ENCODE measurements around the gene ROBO3.

DNA sequence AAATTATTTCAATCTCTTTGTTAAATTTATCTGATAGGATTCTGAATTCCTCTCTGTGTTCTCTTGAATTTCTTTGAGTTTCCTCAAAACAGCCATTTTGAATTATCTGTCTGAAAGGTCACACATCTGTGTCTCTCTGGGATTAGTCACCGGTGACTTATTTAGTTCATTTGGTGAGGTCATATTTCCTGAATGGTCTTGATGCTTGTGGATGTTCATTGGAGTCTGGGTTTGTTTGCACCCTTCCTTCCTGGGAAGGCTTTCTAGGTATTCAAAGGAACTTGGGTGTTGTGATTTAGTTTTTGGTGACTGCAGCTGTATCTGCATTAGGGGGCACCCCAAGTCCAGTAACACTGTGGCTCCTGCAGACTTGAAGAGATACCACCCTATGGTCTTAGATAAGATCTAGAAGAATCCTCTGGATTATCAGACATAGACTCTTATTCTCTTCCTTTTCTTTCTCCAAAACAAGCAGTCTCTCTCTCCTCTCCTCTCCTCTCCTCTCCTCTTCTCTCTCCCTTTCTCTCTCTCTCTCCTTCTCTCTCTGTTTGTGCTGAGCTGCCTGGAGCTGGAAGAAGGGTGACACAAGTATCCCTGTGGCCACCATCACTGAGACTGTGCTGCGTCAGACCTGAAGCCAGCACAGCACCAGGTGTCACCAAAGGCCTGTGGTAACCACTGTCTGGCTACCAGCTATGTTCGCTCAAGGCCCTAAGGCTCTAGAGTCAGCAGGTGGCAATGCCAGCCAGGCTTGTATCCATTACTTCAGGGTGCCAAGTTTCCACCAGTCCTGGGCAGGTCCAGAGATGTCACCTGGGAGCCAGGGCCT lies 50.5 kb downstream of the ROBO3 start:
- TF ChIP-seq, protein P1, sequence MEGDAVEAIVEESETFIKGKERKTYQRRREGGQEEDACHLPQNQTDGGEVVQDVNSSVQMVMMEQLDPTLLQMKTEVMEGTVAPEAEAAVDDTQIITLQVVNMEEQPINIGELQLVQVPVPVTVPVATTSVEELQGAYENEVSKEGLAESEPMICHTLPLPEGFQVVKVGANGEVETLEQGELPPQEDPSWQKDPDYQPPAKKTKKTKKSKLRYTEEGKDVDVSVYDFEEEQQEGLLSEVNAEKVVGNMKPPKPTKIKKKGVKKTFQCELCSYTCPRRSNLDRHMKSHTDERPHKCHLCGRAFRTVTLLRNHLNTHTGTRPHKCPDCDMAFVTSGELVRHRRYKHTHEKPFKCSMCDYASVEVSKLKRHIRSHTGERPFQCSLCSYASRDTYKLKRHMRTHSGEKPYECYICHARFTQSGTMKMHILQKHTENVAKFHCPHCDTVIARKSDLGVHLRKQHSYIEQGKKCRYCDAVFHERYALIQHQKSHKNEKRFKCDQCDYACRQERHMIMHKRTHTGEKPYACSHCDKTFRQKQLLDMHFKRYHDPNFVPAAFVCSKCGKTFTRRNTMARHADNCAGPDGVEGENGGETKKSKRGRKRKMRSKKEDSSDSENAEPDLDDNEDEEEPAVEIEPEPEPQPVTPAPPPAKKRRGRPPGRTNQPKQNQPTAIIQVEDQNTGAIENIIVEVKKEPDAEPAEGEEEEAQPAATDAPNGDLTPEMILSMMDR (IDR thresholded peaks at IDR 0.05; ENCODE audit: control extremely low read depth in 1 of 3, insufficient read depth in 1 of 3, low read depth in 1 of 3, low read length in 3 of 3): no peak
- no peak for TF ChIP-seq ASH2L (IDR thresholded peaks at IDR 0.05; ENCODE audit: low read length)
- no peak for TF ChIP-seq POLR2A (IDR thresholded peaks at IDR 0.05; ENCODE audit: control extremely low read depth in 1 of 2, low read depth in 2 of 2, low read length in 2 of 2)

Measured in H1 (cell line).